ENCODE measurements around the gene SLC29A3.

Gene SLC29A3

DNA sequence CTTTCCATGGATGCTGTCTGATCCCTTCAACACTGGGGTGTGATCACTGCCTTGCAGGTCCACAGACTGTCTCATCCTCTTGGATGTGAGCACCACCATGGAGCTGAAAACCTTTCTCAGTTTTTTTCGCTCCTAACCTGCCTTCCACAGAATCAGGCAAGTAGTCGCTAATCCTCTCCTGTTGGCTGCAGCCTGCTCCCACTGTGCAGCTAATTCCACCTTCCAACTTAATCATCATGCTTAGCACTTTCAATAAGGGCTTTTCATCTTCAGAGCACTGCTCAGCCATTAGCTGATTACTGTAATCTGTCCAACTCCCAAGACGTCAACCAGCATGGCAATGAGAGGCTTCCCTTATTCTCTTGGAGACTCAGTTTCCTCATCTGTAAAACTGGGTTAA is 62.6 kb downstream of the SLC29A3 start:
- H3K4me1 ChIP-seq (ENCODE audit: control insufficient read depth, insufficient read depth, low read length): no peaks in the 10 kb centered on the region
- no CpG with 5 or more reads among the region's 3 CpGs for WGBS (ENCODE audit: insufficient coverage, insufficient read length)
- DNase-seq (ENCODE audit: low read depth, low spot score): no peak

DNA sequence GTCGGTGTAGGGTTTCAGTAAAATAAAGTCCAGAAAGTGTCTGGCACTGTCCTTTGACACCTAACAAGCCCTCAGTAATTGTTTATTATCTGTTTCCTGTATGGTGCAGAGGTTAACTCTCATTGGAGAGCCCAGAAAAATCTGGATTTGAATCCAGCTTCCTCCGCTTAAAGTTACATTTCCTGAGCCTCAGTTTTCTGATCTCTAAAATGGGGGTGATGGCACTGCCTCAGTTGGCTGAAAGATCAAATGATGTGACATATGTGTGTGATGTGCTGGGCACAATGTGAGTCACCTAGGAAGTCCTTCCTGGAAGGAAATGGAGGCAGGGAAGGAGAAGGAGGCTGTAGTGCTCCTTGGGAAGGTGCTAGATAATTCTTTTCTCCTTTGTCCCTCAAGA is 63.0 kb downstream of the SLC29A3 start:
- Histone ChIP-seq H3K27me3 (ENCODE audit: control insufficient read depth, insufficient read depth, low read length) (no peaks in the 10 kb centered on the region; the same call in 1 of the 2 replicates), H3K9me3 (ENCODE audit: control insufficient read depth, insufficient read depth, low read length) (no peaks in the 10 kb centered on the region), H3K27ac (ENCODE audit: low read length) (no peak overlapping the region), H3K4me1 (ENCODE audit: control insufficient read depth, insufficient read depth, low read length) (no peaks in the 10 kb centered on the region), H3K4me3 (ENCODE audit: low read length) (no peak overlapping the region), H3K36me3 (ENCODE audit: control insufficient read depth, insufficient read depth, low read length) (no peaks in the 10 kb centered on the region)
- DNase-seq (ENCODE audit: low read depth, low spot score): no peak
- WGBS (ENCODE audit: insufficient coverage, insufficient read length): no CpG with 5 or more reads among the region's 2 CpGs

More for the DNA sequence above, 62.6 kb downstream of the SLC29A3 start:
- Histone ChIP-seq H3K27ac (ENCODE audit: low read length) (no peak overlapping the region), H3K9me3 (ENCODE audit: control insufficient read depth, insufficient read depth, low read length) (no peaks in the 10 kb centered on the region), H3K36me3 (ENCODE audit: control insufficient read depth, insufficient read depth, low read length) (no peaks in the 10 kb centered on the region), H3K27me3 (ENCODE audit: control insufficient read depth, insufficient read depth, low read length) (no peaks in the 10 kb centered on the region; the same call in 1 of the 2 replicates), H3K4me3 (ENCODE audit: low read length) (no peak overlapping the region)

DNA sequence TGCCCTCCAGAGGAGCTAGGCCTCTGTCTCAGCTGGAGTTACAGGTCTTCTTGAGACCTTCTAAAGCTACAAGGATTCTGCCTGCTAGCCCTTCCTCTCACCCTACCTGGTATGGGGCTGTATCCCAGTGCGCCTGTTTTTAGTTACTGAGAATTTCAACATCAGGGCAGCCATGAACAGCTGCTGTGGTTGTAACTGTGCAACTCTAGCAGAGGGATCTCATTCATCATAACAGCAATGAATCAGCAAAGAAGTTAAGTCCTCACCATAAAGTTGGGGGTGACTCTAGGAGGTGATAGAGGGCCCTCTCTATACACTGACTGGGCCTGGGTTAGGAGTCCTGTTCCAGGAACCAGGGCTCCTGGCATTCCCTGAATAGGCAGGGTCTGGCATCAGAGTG is 63.7 kb downstream of the SLC29A3 start:
- no peaks in the 10 kb centered on the region for H3K36me3 ChIP-seq (ENCODE audit: control insufficient read depth, insufficient read depth, low read length)
- H3K9me3 ChIP-seq (ENCODE audit: control insufficient read depth, insufficient read depth, low read length): no peaks in the 10 kb centered on the region
- H3K27me3 ChIP-seq (ENCODE audit: control insufficient read depth, insufficient read depth, low read length): no peaks in the 10 kb centered on the region; the same call in 1 of the 2 replicates
- no peaks in the 10 kb centered on the region for H3K4me1 ChIP-seq (ENCODE audit: control insufficient read depth, insufficient read depth, low read length)
- no peak for DNase-seq (ENCODE audit: low read depth, low spot score)
- WGBS (ENCODE audit: insufficient coverage, insufficient read length): no CpG with 5 or more reads among the region's 1 CpG
- no peak overlapping the region for H3K4me3 ChIP-seq (ENCODE audit: low read length)
- H3K27ac ChIP-seq (ENCODE audit: low read length): no peak overlapping the region

DNA sequence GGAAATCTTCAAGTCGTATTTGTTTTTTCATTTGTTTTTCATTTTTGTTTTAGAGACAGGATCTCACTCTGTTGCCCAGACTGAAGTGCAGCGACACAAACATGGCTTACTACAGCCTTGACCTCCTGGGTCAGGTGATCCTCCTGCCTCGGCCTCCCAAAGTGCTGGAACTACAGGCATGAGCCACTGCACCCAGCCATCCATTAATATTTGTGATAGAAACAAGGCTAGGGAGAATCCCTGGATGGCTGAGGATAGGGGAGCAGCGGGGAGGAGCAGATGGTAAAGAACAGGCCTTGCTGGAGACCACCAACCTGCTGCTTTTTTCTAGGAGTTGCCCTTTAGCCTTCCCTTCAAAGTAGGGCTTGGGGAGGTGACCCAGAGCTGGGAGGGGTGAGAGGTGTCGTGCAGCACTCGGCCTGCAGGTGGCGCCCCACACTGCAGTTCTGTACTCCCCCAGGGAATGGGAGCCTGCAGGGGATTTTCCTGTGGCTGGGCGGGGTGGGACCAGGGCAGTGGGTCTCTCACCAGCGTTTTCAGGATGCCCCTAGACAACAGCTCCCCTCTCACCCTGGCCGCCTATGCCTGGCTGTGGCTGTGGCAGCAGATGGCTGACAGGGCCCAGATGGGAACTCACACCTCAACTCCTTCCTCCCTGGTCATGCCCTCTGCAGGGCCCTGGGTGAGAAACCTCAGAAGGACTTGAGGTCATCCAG is 65.1 kb downstream of the SLC29A3 start:
- H3K4me1 ChIP-seq (ENCODE audit: control insufficient read depth, insufficient read depth, low read length): no peaks in the 10 kb centered on the region
- DNase-seq (ENCODE audit: low read depth, low spot score): peak; percentile 55
- no peaks in the 10 kb centered on the region for H3K27me3 ChIP-seq (ENCODE audit: control insufficient read depth, insufficient read depth, low read length)
- no peaks in the 10 kb centered on the region for H3K36me3 ChIP-seq (ENCODE audit: control insufficient read depth, insufficient read depth, low read length)
- H3K4me3 ChIP-seq (ENCODE audit: low read length): no peak overlapping the region
- WGBS (ENCODE audit: insufficient coverage, insufficient read length): no CpG with 5 or more reads among the region's 10 CpGs
- no peaks in the 10 kb centered on the region for H3K9me3 ChIP-seq (ENCODE audit: control insufficient read depth, insufficient read depth, low read length)
- H3K27ac ChIP-seq (ENCODE audit: low read length): no peak overlapping the region

DNA sequence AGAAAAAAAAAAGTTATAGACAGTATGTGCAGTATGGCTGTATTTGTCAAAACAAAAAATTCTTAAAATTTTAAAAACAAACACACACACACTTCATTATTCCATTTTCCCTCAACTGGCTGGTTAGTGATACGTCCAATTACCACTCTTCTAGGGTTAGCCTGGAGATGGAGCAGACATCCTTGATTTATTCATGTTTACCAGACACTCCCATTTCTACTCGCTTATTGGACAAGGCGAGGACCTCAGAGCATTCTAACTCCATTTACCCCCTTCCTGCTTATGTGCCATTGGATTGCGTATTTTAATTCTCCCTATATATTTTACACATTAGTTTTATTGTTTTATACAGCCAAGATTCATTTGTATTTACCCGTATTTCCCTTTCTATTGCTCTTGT is 69.1 kb downstream of the SLC29A3 start:
- no CpG with 5 or more reads among the region's 5 CpGs for WGBS (ENCODE audit: insufficient coverage, insufficient read length)
- Histone ChIP-seq H3K36me3 (ENCODE audit: control insufficient read depth, insufficient read depth, low read length) (no peaks in the 10 kb centered on the region), H3K27ac (ENCODE audit: low read length) (no peak overlapping the region), H3K4me3 (ENCODE audit: low read length) (no peak overlapping the region), H3K27me3 (ENCODE audit: control insufficient read depth, insufficient read depth, low read length) (no peaks in the 10 kb centered on the region), H3K9me3 (ENCODE audit: control insufficient read depth, insufficient read depth, low read length) (no peaks in the 10 kb centered on the region), H3K4me1 (ENCODE audit: control insufficient read depth, insufficient read depth, low read length) (peaks cover 2% of the 10 kb centered on the region; the same call in 1 of the 2 replicates)
- DNase-seq (ENCODE audit: low read depth, low spot score): no peak

DNA sequence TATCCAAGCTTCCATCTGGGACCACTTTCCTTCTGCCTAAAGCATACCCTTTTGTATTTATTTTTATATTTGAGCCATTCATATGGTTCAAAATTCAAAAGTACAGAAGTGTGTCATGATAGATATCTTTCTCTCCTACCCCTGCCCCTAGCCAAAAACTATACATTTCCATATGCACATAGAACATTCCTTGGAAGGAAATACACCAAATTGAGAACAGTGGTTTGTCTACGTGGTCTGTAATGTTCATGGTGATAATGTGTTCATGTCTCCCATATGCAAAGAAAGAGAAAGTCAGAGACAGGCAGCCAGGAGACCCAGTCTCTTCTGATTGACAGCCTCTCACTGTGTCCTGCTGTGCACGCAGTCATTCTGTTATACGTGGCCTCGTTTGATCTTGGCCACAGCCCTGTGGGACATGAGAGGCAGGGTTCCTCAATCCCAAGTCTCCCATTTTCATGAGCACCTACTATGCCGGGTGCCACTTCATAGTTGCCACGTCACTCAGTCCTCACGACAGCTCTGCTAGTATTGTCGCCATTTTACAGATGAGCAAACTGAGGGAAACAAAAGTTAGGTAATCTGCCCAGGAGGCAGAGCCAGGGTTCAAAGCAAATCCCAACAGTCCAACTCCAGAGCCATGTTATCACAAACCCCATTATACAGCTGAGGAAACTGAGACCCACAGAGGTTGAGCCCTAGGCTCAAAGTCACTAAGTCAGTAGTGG is 69.7 kb downstream of the SLC29A3 start:
- no peak for DNase-seq (ENCODE audit: low read depth, low spot score)
- Histone ChIP-seq H3K27ac (ENCODE audit: low read length) (no peak overlapping the region), H3K4me1 (ENCODE audit: control insufficient read depth, insufficient read depth, low read length) (peaks cover 2% of the 10 kb centered on the region; the same call in 1 of the 2 replicates), H3K36me3 (ENCODE audit: control insufficient read depth, insufficient read depth, low read length) (no peaks in the 10 kb centered on the region), H3K9me3 (ENCODE audit: control insufficient read depth, insufficient read depth, low read length) (no peaks in the 10 kb centered on the region), H3K27me3 (ENCODE audit: control insufficient read depth, insufficient read depth, low read length) (no peaks in the 10 kb centered on the region), H3K4me3 (ENCODE audit: low read length) (no peak overlapping the region)
- WGBS (ENCODE audit: insufficient coverage, insufficient read length): no CpG with 5 or more reads among the region's 8 CpGs

DNA sequence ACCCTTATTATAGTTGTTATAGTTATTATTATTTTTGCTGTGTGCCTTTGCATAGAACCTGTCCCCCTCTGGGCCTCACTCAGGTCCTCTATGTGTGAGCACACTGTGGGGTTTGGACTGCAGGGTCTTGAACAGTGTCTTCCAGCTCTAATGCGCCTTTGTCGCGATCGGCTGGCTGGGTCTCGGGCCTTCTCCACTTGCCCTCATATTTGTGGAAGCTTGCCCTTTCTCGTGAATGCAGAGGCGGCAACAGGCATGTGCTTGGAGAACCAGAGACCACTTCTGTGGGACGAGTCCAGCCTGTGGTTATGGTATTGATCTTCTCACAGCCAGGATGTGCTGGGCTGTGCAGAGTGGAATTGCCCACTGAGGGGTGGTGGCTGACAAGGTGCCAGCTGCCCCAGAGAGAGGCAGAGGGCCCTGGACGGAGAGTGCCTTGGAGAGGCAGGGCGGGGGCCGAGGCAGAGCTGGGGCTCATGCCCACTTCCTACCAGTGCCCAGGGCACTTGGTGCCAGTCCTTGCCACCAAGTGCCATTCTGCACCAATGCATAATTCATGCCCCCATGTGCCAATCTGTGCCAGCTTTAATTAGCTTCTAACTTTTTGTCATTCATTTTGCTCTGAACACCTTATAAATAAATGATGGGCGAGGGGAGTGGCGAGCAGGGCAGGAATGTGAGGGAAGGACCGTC is 70.9 kb downstream of the SLC29A3 start:
- H3K36me3 ChIP-seq (ENCODE audit: control insufficient read depth, insufficient read depth, low read length): no peaks in the 10 kb centered on the region
- H3K27ac ChIP-seq (ENCODE audit: low read length): no peak overlapping the region
- no CpG with 5 or more reads among the region's 14 CpGs for WGBS (ENCODE audit: insufficient coverage, insufficient read length)
- no peaks in the 10 kb centered on the region for H3K27me3 ChIP-seq (ENCODE audit: control insufficient read depth, insufficient read depth, low read length)
- no peaks in the 10 kb centered on the region for H3K9me3 ChIP-seq (ENCODE audit: control insufficient read depth, insufficient read depth, low read length)
- DNase-seq (ENCODE audit: low read depth, low spot score): no peak
- H3K4me3 ChIP-seq (ENCODE audit: low read length): no peak overlapping the region
- peaks cover 2% of the 10 kb centered on the region; the same call in 1 of the 2 replicates for H3K4me1 ChIP-seq (ENCODE audit: control insufficient read depth, insufficient read depth, low read length)

DNA sequence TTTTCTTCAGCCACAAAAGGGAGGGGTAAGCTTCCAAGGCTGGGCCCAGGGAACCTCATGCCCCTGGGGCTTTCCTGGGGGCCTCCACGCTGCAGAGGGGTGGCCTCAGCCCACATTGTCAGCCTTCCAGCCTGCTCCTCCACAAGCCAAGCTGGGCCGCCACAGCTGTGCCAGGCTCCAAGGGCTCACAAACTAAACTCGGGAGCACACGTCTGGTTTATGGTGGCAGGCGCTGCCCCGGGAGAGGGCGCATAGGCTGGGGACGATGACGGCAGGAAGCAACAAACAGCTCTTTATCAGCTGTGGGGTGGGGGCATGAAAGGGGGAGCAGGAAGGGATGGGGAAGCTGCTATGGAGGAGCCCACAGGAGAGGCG is 71.4 kb downstream of the SLC29A3 start:
- Histone ChIP-seq H3K4me3 (ENCODE audit: low read length) (no peak overlapping the region), H3K36me3 (ENCODE audit: control insufficient read depth, insufficient read depth, low read length) (no peaks in the 10 kb centered on the region), H3K4me1 (ENCODE audit: control insufficient read depth, insufficient read depth, low read length) (peaks cover 2% of the 10 kb centered on the region; the same call in 1 of the 2 replicates), H3K27ac (ENCODE audit: low read length) (no peak overlapping the region), H3K9me3 (ENCODE audit: control insufficient read depth, insufficient read depth, low read length) (no peaks in the 10 kb centered on the region), H3K27me3 (ENCODE audit: control insufficient read depth, insufficient read depth, low read length) (no peaks in the 10 kb centered on the region)
- WGBS (ENCODE audit: insufficient coverage, insufficient read length): no CpG with 5 or more reads among the region's 10 CpGs
- DNase-seq (ENCODE audit: low read depth, low spot score): no peak

DNA sequence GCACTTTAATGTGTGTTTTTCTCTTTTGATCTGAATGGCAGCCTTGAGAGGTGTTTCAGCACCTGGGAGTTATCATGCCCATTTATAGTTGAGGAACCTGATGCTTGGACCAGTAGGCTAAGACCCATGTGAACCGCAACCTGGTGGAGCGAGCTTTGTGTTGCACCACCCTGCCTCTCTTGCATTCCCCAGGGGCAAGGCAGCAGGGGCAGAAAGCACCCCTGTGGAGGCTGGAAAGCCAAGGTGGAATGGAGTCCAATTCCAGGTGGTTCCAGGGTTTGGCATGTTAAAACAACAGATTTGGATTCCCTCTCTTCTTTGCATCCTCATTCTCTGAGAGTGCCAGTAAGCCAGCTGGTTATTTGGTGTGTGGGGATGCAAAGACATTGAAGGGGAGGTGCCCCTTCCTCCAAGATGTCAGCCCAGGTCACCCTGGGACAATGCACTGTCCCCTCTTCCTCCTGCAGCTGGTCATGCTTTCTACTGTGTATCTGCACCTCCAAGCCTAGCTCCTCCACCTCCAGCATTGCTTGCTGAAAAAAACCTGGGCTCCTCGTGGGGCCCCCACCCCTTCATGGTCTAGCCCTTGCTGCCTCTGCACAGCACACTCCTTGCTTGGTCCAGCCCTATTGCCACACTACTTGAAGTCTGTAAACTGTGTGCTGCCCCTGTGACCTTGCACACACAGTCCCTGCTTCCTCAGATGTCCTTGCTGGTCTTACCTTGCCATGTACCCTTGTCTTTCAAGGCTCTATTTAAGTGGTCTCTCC is 72.0 kb downstream of the SLC29A3 start:
- H3K27me3 ChIP-seq (ENCODE audit: control insufficient read depth, insufficient read depth, low read length): no peaks in the 10 kb centered on the region
- peaks cover 2% of the 10 kb centered on the region; the same call in 1 of the 2 replicates for H3K4me1 ChIP-seq (ENCODE audit: control insufficient read depth, insufficient read depth, low read length)

DNA sequence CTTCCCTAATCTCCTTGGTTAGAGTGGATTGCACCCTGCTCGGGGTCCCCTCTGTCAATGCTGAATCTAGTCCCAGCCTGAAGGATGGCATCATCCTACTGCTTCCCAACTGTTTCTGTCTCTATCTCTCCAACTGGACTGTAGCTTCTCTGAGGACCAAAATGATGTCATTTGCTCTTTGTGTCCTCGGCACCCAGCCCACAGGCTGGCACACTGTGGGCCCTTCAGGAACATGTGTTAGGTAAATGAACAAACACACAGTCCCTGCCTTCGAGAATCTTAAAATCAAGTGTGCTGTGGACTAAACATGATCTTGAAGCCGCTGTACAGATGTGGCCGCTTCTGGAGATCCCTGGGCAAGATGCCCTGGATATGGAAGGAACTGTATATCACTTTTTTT is 72.6 kb downstream of the SLC29A3 start:
- Histone ChIP-seq H3K9me3 (ENCODE audit: control insufficient read depth, insufficient read depth, low read length) (no peaks in the 10 kb centered on the region), H3K4me3 (ENCODE audit: low read length) (no peak overlapping the region), H3K27ac (ENCODE audit: low read length) (no peak overlapping the region), H3K4me1 (ENCODE audit: control insufficient read depth, insufficient read depth, low read length) (peaks cover 2% of the 10 kb centered on the region; the same call in 1 of the 2 replicates), H3K36me3 (ENCODE audit: control insufficient read depth, insufficient read depth, low read length) (no peaks in the 10 kb centered on the region), H3K27me3 (ENCODE audit: control insufficient read depth, insufficient read depth, low read length) (no peaks in the 10 kb centered on the region)
- no peak for DNase-seq (ENCODE audit: low read depth, low spot score)
- no CpG with 5 or more reads among the region's 5 CpGs for WGBS (ENCODE audit: insufficient coverage, insufficient read length)

More for the DNA sequence above, 72.0 kb downstream of the SLC29A3 start:
- no CpG with 5 or more reads among the region's 3 CpGs for WGBS (ENCODE audit: insufficient coverage, insufficient read length)
- H3K4me3 ChIP-seq (ENCODE audit: low read length): no peak overlapping the region
- H3K27ac ChIP-seq (ENCODE audit: low read length): no peak overlapping the region
- no peaks in the 10 kb centered on the region for H3K9me3 ChIP-seq (ENCODE audit: control insufficient read depth, insufficient read depth, low read length)
- no peak for DNase-seq (ENCODE audit: low read depth, low spot score)
- no peaks in the 10 kb centered on the region for H3K36me3 ChIP-seq (ENCODE audit: control insufficient read depth, insufficient read depth, low read length)

All from iPS DF 6.9 (cell line).